Measurements from ENCODE around the gene YAF2. TPM values are rescaled to one million over a fixed set of nuclear protein-coding genes. Genes with fewer than 3 reads are reported as not detected.

The YAF2 gene
- total and polyA plus RNA-seq, 2 donors (not counting 3 experiments of a cell fraction or from before 2014, with no cell fraction given) = 6.9 to 29.2 TPM

- no peak for DNase-seq (ENCODE audit: low read depth, low spot score)
- peaks cover 4% of the 10 kb centered on the region for H4K20me1 ChIP-seq (replicated peaks; ENCODE audit: control insufficient read depth, extremely low read depth, insufficient read depth, low read length)
- intact Hi-C loops (cut with micrococcal nuclease) (loop anchor here (1.0 kb wide), 2 partner anchors 13 to 94 kb away; partner anchors contain the start of gene YAF2), dilution Hi-C loops (cut with MboI; ENCODE audit: extremely low pct_ligation_motif_present, low sequenced_read_pairs) (no loop called here)
- H3K27ac ChIP-seq (ENCODE audit: insufficient read depth, low read depth, low read length) = peak overlapping the region; percentile 62
- H3K36me3 ChIP-seq (ENCODE audit: control insufficient read depth in 2 of 2, extremely low read depth in 1 of 2, insufficient read depth in 2 of 2, low read length in 2 of 2) = no peaks in the 10 kb centered on the region
- FAIRE-seq = no peak
- H3K79me2 ChIP-seq (ENCODE audit: control insufficient read depth, insufficient read depth, low read length) = peaks cover 47% of the 10 kb centered on the region
- H3K4me1 ChIP-seq (ENCODE audit: control insufficient read depth, extremely low read depth, insufficient read depth, low read length) = peaks cover 14% of the 10 kb centered on the region
- CTCF ChIA-PET = no interaction called here
- H3K9me1 ChIP-seq (replicated peaks; ENCODE audit: control insufficient read depth, extremely low read depth, insufficient read depth, low read length) = no peaks in the 10 kb centered on the region
- peak overlapping the region; percentile 90 for H3K4me2 ChIP-seq (ENCODE audit: insufficient read depth, low read length)
- TF ChIP-seq MYC (IDR thresholded peaks at IDR 0.05; ENCODE audit: low read depth, low read length) (no peak), MAX (IDR thresholded peaks at IDR 0.05; ENCODE audit: insufficient read depth, insufficient read length) (no peak), EZH2 (IDR thresholded peaks at IDR 0.05; ENCODE audit: borderline replicate concordance, low read depth, low read length, severe bottlenecking) (no peak), FOS (IDR thresholded peaks at IDR 0.05; ENCODE audit: borderline replicate concordance, insufficient read depth, low read length) (no peak), POLR2A (IDR thresholded peaks at IDR 0.05; ENCODE audit: low read depth, low read length) (no peak), CTCF (IDR thresholded peaks at IDR 0.05; ENCODE audit: extremely low read depth in 1 of 2, insufficient read depth in 1 of 2, low read depth in 1 of 2, low read length in 2 of 2) (no peak)
- POLR2A ChIA-PET = no interaction called here
- peak overlapping the region; percentile 83 for H3K9ac ChIP-seq (replicated peaks; ENCODE audit: extremely low read depth, insufficient read depth, low read length)
- no peaks in the 10 kb centered on the region for H3K9me3 ChIP-seq (replicated peaks; ENCODE audit: control insufficient read depth, insufficient read depth, low read length)
- BruUV-seq (replicated peaks) = no TSS peak
- H2AFZ ChIP-seq (ENCODE audit: low read depth, low read length) = peak overlapping the region; percentile 96
- no peaks in the 10 kb centered on the region for H3K27me3 ChIP-seq (ENCODE audit: control insufficient read depth in 2 of 2, insufficient read depth in 2 of 2, low read length in 2 of 2)
- H3K4me3 ChIP-seq (replicated peaks in 1 of 3; ENCODE audit: insufficient read depth in 1 of 3, low read depth in 1 of 3, low read length in 3 of 3) = peak overlapping the region; percentile 86 to 93 (median 89)
Measured at GRCh38 chr12:42144158-42144407, 94.0 kb downstream of the YAF2 start.
